T-helper 1 cell treated with Interleukin-12 subunit alpha and Interleukin-12 subunit beta and Interleukin-4 antibody, amounts not matched to agents 30 μg/mL and 1 μg/mL, for 36 hours (primary cell): ENCODE data around the gene CENPS.
"Not testable (repeated sequence)": the region's sequence is repeated elsewhere in the genome, so short reads cannot be mapped to it uniquely, and the experiment has no call there.

ENCODE experiments used
- H3K27ac Mint-ChIP-seq: one replicate; pipeline ENCODE4 v1.8.0; 2021; ENCODE audit warnings: mild to moderate bottlenecking, mixed read lengths
- H3K27me3 Mint-ChIP-seq: one replicate; pipeline ENCODE4 v1.8.0; 2021; ENCODE audit warnings: low read depth, mixed read lengths
- H3K36me3 Mint-ChIP-seq: one replicate; pipeline ENCODE4 v1.8.0; 2021; ENCODE audit warnings: low read depth, mixed read lengths
- H3K4me1 Mint-ChIP-seq: one replicate; pipeline ENCODE4 v1.8.0; 2021; ENCODE audit warnings: low read depth, mixed read lengths
- H3K4me3 Mint-ChIP-seq: one replicate; pipeline ENCODE4 v1.8.0; 2021; ENCODE audit warnings: mild to moderate bottlenecking, moderate library complexity, mixed read lengths
- H3K9me3 Mint-ChIP-seq: one replicate; pipeline ENCODE4 v1.8.0; 2021; ENCODE audit warnings: mixed read lengths

Gene CENPS

GRCh38 chr1:10456048-10456447 is 25.8 kb downstream of the CENPS start:
- Mint-ChIP-seq H3K4me1 (peaks cover 3% of the 10 kb centered on the region), H3K9me3 (no peaks in the 10 kb centered on the region), H3K4me3 (no peak overlapping the region), H3K27ac (no peak overlapping the region), H3K27me3 (peaks cover 3% of the 10 kb centered on the region), H3K36me3 (peaks cover 1% of the 10 kb centered on the region)

DNA sequence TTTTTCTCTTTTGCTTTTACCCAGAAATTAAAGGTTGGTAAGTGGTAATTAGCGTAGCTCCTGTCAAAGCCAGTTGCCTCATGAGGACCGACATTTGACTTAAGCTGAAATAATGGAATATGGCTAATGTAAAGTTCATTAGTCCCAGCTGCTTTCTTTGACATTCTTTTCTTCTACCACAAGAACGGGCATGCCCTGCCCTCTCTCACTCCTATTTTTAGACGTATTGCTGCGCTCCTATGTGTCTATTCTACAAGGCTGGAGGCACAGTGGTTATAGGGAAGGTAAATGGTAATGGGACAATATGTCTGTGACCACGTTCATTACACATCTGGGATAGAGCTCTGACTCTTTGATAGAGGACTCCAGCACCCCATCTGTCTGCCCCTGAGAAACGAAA is 26.4 kb downstream of the CENPS start:
- H3K36me3 Mint-ChIP-seq, result peaks cover 3% of the 10 kb centered on the region
- H3K4me1 Mint-ChIP-seq, result peaks cover 3% of the 10 kb centered on the region
- H3K27ac Mint-ChIP-seq, result peak overlapping the region; percentile 64
- peaks cover under 1% of the 10 kb centered on the region for H3K27me3 Mint-ChIP-seq
- no peak overlapping the region for H3K4me3 Mint-ChIP-seq
- H3K9me3 Mint-ChIP-seq, result no peaks in the 10 kb centered on the region

DNA sequence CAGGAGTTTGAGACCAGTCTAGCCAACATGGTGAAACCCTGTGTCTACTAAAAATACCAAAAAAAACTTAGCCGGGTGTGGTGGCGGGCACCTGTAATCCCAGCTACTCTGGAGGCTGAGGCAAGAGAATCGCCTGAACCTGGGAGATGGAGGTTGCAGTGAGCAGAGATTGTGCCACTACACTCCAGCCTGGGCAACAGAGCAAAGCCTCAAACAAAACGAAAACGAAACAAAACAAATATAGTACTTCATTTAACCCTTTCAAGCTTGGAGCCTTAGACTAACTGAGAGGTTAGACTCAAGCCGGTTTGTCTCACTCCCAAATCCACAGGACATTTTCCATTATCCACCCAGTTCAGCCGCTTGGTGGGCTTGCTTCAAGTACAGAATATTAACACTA is 27.2 kb downstream of the CENPS start:
- H3K4me3 Mint-ChIP-seq, H3K36me3 Mint-ChIP-seq, H3K9me3 Mint-ChIP-seq, H3K27me3 Mint-ChIP-seq, H3K4me1 Mint-ChIP-seq: not testable (repeated sequence)
- peak overlapping the region; percentile 49 for H3K27ac Mint-ChIP-seq

DNA sequence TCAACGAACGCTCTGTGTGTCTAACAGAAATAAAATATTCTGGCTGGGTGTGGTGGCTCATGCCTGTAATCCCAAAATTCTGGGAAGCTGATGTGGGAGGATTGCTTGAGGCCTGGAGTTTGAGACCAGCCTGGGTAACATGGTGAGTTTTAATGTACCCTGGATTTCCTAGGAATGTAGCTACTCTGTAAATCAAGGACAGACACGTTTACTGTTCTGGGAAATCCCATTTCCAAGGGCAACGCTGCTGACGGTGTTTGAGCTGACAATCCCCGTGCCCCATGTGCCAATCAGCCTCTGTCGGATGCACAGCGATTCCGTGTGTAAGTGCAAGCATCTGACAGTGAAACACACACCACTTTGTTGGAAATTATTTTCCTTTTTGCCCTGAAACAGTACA is 27.6 kb downstream of the CENPS start:
- Mint-ChIP-seq H3K36me3 (peaks cover 3% of the 10 kb centered on the region), H3K4me3 (no peak overlapping the region), H3K9me3 (no peaks in the 10 kb centered on the region), H3K27me3 (no peaks in the 10 kb centered on the region), H3K4me1 (peaks cover 3% of the 10 kb centered on the region), H3K27ac (no peak overlapping the region)

GRCh38 chr1:10459184-10459583 is 29.0 kb downstream of the CENPS start:
- peaks cover 3% of the 10 kb centered on the region for H3K4me1 Mint-ChIP-seq
- H3K4me3 Mint-ChIP-seq, result no peak overlapping the region
- H3K9me3 Mint-ChIP-seq, result no peaks in the 10 kb centered on the region
- no peaks in the 10 kb centered on the region for H3K27me3 Mint-ChIP-seq
- peaks cover 9% of the 10 kb centered on the region for H3K36me3 Mint-ChIP-seq
- H3K27ac Mint-ChIP-seq, result no peak overlapping the region

GRCh38 chr1:10467078-10467477 is 36.8 kb downstream of the CENPS start:
- Mint-ChIP-seq H3K9me3 (no peaks in the 10 kb centered on the region), H3K36me3 (peaks cover 14% of the 10 kb centered on the region), H3K27me3 (no peaks in the 10 kb centered on the region), H3K27ac (no peak overlapping the region), H3K4me3 (no peak overlapping the region), H3K4me1 (peaks cover 5% of the 10 kb centered on the region)

- H3K36me3 Mint-ChIP-seq, result peaks cover 4% of the 10 kb centered on the region
- H3K9me3 Mint-ChIP-seq, result no peaks in the 10 kb centered on the region
- no peak overlapping the region for H3K27ac Mint-ChIP-seq
- H3K4me1 Mint-ChIP-seq, result peaks cover 17% of the 10 kb centered on the region
- no peak overlapping the region for H3K4me3 Mint-ChIP-seq
- no peaks in the 10 kb centered on the region for H3K27me3 Mint-ChIP-seq
Observed at GRCh38 chr1:10470043-10470442, 39.8 kb downstream of the CENPS start.

DNA sequence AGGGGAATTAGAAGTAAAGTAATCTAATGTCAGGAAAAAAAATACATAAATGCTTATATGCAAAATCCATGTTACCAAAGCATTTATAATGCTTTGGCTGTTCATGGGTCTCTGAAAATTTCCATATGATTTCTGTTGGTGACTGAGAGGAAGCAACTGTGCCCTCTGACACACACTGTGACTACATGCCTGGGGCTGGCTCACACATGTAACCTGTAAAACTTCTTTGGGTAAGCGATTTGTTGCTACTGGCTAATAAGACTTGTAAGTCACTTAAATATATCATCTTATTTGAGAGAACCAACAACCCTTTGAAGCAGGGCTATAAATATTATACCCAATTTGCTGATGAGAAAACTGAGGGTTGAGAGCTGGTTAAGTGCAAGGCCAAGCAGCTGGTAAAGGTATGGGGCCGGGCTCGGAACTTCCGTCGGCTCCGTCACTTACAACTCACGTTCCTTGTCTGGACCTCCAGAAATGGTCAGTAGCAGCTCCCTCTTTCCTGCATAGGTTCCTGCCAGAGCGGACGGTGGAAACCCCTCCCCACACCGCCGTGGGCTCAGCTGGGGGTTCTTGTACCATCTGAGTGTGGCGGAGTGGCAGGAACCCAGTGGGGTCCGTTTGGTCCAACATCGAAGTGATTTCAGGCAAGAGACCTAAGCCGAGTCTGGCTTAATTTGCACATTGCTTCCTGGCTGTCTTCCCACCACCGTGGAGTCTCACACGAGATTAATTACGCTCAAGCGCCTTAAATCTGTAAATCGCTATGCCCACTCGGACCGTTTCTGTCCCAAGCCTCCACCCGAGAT is 41.4 kb downstream of the CENPS start:
- Mint-ChIP-seq H3K27ac (peak overlapping the region; percentile 88), H3K4me1 (peaks cover 28% of the 10 kb centered on the region), H3K27me3 (no peaks in the 10 kb centered on the region), H3K4me3 (peak overlapping the region; percentile 91), H3K36me3 (peaks cover 4% of the 10 kb centered on the region), H3K9me3 (no peaks in the 10 kb centered on the region)

DNA sequence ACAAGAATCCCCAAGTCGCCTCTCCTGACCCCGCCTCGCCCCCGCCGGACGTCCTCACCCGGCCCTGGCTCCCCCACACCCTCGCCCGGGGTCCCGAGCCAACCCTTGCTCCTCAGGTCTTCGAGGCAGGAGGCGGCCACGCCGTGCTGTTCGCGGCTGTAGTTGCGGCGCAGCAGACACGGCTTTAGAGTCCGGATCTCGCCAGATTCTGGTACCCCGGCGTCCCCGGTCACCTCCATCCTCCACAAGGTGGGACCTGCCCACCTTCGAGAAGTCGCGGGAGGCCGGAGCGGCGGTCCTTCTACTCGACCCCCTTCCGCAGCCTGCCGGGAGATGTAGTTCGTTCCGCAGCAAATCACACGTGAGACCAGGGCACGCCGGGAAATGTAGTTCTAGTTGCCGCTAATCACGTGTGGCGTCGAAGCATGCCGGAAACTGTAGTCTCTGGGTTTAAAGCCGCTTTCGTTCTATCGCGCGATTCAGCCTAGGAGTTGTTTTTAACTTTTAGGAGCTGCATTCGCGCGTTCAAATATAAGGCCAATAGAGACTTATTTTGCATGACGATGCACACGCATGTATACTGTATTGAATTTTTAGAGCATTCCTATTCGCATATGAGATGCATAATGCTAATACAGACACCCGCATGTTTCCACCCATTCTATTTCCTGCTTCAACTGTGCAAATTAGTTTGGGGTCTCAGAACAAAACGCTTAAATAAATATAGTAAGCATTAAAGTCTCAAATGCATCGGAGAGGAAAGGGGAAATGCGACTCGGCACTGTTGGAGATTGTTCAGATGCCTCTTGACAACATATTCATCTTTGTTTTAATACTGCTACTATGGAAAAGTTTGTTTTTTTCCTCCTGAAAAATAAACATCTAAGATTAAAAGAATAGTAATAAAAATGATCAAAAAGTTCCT is 42.2 kb downstream of the CENPS start, which contains the start of gene DFFA:
TSS of gene DFFA (minus strand) at position 310 of the 925 bp plus-strand sequence. CDS start at position 239, 71 bp downstream.
- Mint-ChIP-seq H3K27me3 (no peaks in the 10 kb centered on the region), H3K36me3 (peaks cover 4% of the 10 kb centered on the region), H3K27ac (peak within 1 kb of the TSS; percentile 88), H3K9me3 (no peaks in the 10 kb centered on the region), H3K4me1 (peaks cover 29% of the 10 kb centered on the region), H3K4me3 (peak within 1 kb of the TSS; percentile 91)

DNA sequence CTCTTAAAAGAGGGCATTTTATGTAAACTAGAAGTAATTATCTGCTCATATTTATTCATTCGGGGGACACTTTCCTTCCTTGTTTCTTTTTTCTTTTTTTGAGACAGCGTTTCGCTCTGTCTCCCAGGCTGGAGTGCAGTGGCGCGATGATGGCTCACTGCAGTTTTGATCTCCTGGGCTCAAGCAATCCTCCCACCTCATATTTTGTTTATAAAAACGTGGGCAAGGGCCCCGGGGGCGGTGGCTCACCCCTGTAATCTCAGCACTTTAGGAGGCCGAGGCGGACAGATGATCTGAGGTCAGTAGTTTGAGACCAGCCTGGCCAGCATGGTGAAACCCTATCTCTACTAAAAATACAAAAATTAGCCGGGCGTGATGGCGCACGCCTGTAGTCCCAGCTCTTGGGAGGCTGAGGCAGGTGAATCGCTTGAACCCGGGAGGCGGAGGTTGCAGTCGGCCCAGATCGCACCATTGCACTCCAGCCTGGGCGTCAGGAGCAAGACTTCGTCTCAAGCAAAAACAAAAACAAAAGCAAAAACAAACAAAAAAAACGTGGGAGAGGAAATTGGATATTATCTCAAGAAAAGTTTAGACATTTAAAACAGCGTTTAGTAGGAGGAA is 43.0 kb downstream of the CENPS start:
- Mint-ChIP-seq H3K4me1 (peaks cover 29% of the 10 kb centered on the region), H3K9me3 (no peaks in the 10 kb centered on the region), H3K27ac (peak overlapping the region; percentile 73), H3K4me3 (peak overlapping the region; percentile 44), H3K36me3 (peaks cover under 1% of the 10 kb centered on the region), H3K27me3 (no peaks in the 10 kb centered on the region)

DNA sequence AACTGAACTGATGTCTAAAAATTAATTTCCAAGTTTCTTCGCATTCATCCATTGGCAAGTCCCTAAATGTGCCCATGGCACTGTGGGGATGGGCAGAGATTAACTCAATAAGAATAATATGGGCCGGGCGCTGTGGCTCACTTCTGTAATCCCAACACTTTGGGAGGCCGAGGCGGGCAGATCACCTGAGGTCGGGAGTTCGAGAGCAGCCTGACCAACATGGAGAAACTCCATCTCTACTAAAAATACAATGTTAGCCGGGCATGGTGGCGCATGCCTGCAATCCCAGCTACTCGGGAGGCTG is 44.0 kb downstream of the CENPS start:
- Mint-ChIP-seq H3K4me1 (peaks cover 29% of the 10 kb centered on the region), H3K27ac (peak overlapping the region; percentile 89), H3K4me3 (peak overlapping the region; percentile 90)
- not testable (repeated sequence) for H3K9me3 Mint-ChIP-seq, H3K36me3 Mint-ChIP-seq, H3K27me3 Mint-ChIP-seq

- Mint-ChIP-seq H3K27ac (peak within 1 kb of the TSS; percentile 89), H3K4me1 (peaks cover 31% of the 10 kb centered on the region), H3K36me3 (no peaks in the 10 kb centered on the region), H3K27me3 (no peaks in the 10 kb centered on the region), H3K9me3 (no peaks in the 10 kb centered on the region), H3K4me3 (peak within 1 kb of the TSS; percentile 94)
Observed at GRCh38 chr1:10474613-10475507, 44.6 kb downstream of the CENPS start, which contains the start of gene PEX14. Gene PEX14 (plus strand): TSS chr1:10474950. CDS start chr1:10474967, 17 bp downstream.

DNA sequence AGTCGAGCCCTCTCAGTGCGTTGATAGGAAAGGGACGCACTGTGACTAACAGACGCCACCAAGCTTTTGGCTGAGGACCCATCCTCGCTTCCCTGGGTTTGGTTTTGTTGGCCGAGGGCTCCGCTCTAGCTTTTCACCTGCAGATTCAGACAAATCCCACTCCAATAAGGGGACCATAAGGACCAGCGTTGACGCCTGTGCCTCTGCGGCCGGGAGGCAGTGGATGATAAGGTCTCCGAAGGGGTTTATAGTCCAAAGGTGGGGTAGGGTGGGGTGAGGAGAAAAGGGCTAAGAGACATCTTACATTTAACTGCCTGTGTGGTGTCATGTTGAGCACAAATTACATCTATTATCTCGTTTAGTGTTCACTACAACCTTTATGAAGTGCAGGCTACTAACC is 45.3 kb downstream of the CENPS start:
- H3K27ac Mint-ChIP-seq, result peak overlapping the region; percentile 87
- peaks cover 31% of the 10 kb centered on the region for H3K4me1 Mint-ChIP-seq
- no peaks in the 10 kb centered on the region for H3K36me3 Mint-ChIP-seq
- peak overlapping the region; percentile 94 for H3K4me3 Mint-ChIP-seq
- no peaks in the 10 kb centered on the region for H3K27me3 Mint-ChIP-seq
- H3K9me3 Mint-ChIP-seq, result no peaks in the 10 kb centered on the region

DNA sequence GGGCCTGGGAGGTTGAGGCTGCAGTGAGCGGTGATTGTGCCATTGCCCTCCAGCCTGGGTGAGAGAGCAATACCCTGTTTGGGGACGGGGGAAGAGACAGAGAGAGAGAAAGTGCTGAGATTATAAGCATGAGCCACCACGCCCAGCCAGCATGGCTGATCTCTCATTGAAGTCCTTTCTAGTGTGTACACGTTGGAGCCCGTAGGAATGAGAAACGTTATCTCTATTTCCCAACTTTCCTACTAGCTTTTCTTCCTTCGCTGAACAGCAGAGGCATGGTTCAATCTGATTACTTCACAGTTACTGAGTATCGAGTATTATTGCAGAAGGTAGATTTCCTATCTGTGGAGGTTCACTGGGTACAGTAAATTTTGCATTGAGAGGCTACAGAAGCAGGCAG is 49.1 kb downstream of the CENPS start:
- H3K4me1 Mint-ChIP-seq, result peaks cover 20% of the 10 kb centered on the region
- no peaks in the 10 kb centered on the region for H3K9me3 Mint-ChIP-seq
- H3K27ac Mint-ChIP-seq, result no peak overlapping the region
- no peaks in the 10 kb centered on the region for H3K36me3 Mint-ChIP-seq
- no peaks in the 10 kb centered on the region for H3K27me3 Mint-ChIP-seq
- H3K4me3 Mint-ChIP-seq, result no peak overlapping the region
